HepG2 (cell line): Measurements from ENCODE around the gene CHN1. TPM values are rescaled to one million over a fixed set of nuclear protein-coding genes. Genes with fewer than 3 reads are reported as not detected.

Experiments
- ATAC-seq: fragments of 200-7000 bp; cut with Tn5 transposase; 3 replicates; pipeline ENCODE4 v1.9.1; 2020; ENCODE audit warnings: mild to moderate bottlenecking, moderate library complexity
- BruUV-seq: library from RNA; stranded (reverse); fragments of 400-500 nt; replicated peaks from 2 replicates; lab custom pipeline; 2021; lab: Mats Ljungman, UMichigan
- CTCF ChIA-PET: fragments of 300-600 bp; formaldehyde crosslinking; extraction: SDS; loops from one replicate; lab custom pipeline; 2021; ENCODE audit warnings: low total read pairs, inconsistent platforms, low intra/inter-chr PET ratio; lab: Yijun Ruan, JAX
- POLR2A ChIA-PET: fragments of 350-600 bp; sonication (Branson Sonifier 250); formaldehyde crosslinking; loops from one replicate; lab custom pipeline; 2020; ENCODE audit warnings: antibody characterized with exemption, inconsistent platforms; lab: Yijun Ruan, JAX
- DNase-seq: peaks from one replicate; pipeline ENCODE4 v3.0.0-alpha.2; 2015; ENCODE audit warnings: low spot score
- FAIRE-seq: peaks from 3 replicates; lab custom pipeline; 2011; peaks lifted over from hg19 to GRCh38; lab: Jason Lieb, UNC
- H2AFZ ChIP-seq: one replicate; pipeline ENCODE4 v1.6.1; 2011; ENCODE audit warnings: low read length, inconsistent platforms
- H3K27ac ChIP-seq: fragments of 300-600 bp; 3 replicates; pipeline ENCODE4 v1.8.0; 2011; ENCODE audit warnings: mixed run types, mild to moderate bottlenecking, mixed read lengths, low read length, inconsistent platforms; ENCODE audit not compliant: insufficient read depth; ENCODE audit errors: extremely low read length
- H3K27me3 ChIP-seq, 2 experiments: fragments of 200-600 bp in 1 of 2; 2 replicates in 1 of 2; 3 replicates in 1 of 2; pipeline versions ENCODE4 v1.6.0 to v1.8.0; 2011; ENCODE audit warnings: low read length in 2 of 2, mild to moderate bottlenecking in 2 of 2, moderate library complexity in 2 of 2, inconsistent platforms in 1 of 2; ENCODE audit not compliant: insufficient read depth in 2 of 2, control insufficient read depth in 1 of 2
- H3K36me3 ChIP-seq, 2 experiments: fragments of 200-600 bp in 1 of 2; replicated peaks in 1 of 2; 2 replicates in 1 of 2; 3 replicates in 1 of 2; pipeline versions ENCODE4 v1.5.1 to v1.8.0; 2011; ENCODE audit warnings: low read length in 2 of 2, inconsistent platforms in 1 of 2; ENCODE audit not compliant: insufficient read depth in 2 of 2, control insufficient read depth in 1 of 2
- H3K4me1 ChIP-seq: 2 replicates; pipeline ENCODE4 v1.5.1; 2012; ENCODE audit warnings: low read length, inconsistent platforms; ENCODE audit not compliant: insufficient read depth
- H3K4me2 ChIP-seq: 2 replicates; pipeline ENCODE4 v1.6.0; 2011; ENCODE audit warnings: low read depth, low read length, inconsistent platforms
- H3K4me3 ChIP-seq, 3 experiments: fragments of 200-600 bp in 1 of 3; sonication (generic), shearing (Covaris generic) in 1 of 3; replicated peaks in 1 of 3; 2 replicates each; pipeline ENCODE4 v1.5.1; 2011 to 2016; ENCODE audit warnings: low read length in 3 of 3, inconsistent platforms in 2 of 3, low read depth in 2 of 3, mild to moderate bottlenecking in 2 of 3, control low read depth in 1 of 3, mixed read lengths in 1 of 3; ENCODE audit not compliant: insufficient read depth in 1 of 3
- H3K79me2 ChIP-seq: one replicate; pipeline ENCODE4 v1.6.1; 2011; ENCODE audit warnings: low read length, inconsistent platforms; ENCODE audit not compliant: insufficient read depth
- H3K9ac ChIP-seq: 2 replicates; pipeline ENCODE4 v1.6.0; 2011; ENCODE audit warnings: mild to moderate bottlenecking, low read depth, low read length, inconsistent platforms; ENCODE audit not compliant: insufficient read depth
- H3K9me3 ChIP-seq: 2 replicates; pipeline ENCODE4 v1.5.1; 2012; ENCODE audit warnings: mild to moderate bottlenecking, low read length
- H4K20me1 ChIP-seq: 2 replicates; pipeline ENCODE4 v1.6.0; 2011; ENCODE audit warnings: inconsistent platforms, mild to moderate bottlenecking, low read length, moderate library complexity; ENCODE audit not compliant: insufficient read depth
- CERS6 ChIP-seq: sonication (generic); formaldehyde crosslinking; IDR thresholded peaks from 2 replicates; pipeline ENCODE4 v1.5.0; 2020; ENCODE audit warnings: missing genetic modification reagents
- KDM4B ChIP-seq: sonication (generic); formaldehyde crosslinking; IDR thresholded peaks from 2 replicates; pipeline ENCODE4 v1.4.0; 2020; ENCODE audit warnings: missing genetic modification reagents
- LBX2 ChIP-seq: sonication (generic); formaldehyde crosslinking; IDR thresholded peaks from 2 replicates; pipeline ENCODE4 v1.5.0; 2020; ENCODE audit warnings: missing genetic modification reagents, mild to moderate bottlenecking, borderline replicate concordance
- MIER3 ChIP-seq: IDR thresholded peaks from 2 replicates; pipeline ENCODE4 v1.6.1; 2016; ENCODE audit warnings: missing compliant biosample characterization, borderline replicate concordance
- MXI1 ChIP-seq: IDR thresholded peaks from 3 replicates; pipeline ENCODE4 v1.6.1; 2012; ENCODE audit warnings: low read depth, low read length, inconsistent platforms, borderline replicate concordance
- SNAPC4 ChIP-seq: sonication (generic); formaldehyde crosslinking; IDR thresholded peaks from 2 replicates; pipeline ENCODE4 v1.4.0; 2020; ENCODE audit warnings: mild to moderate bottlenecking, missing genetic modification reagents
- STAT6 ChIP-seq: sonication (generic); formaldehyde crosslinking; IDR thresholded peaks from 2 replicates; pipeline ENCODE4 v1.4.0; 2020; ENCODE audit warnings: missing genetic modification reagents, mild to moderate bottlenecking, borderline replicate concordance
- TEAD3 ChIP-seq: optimal IDR thresholded peaks from 2 replicates; pipeline ENCODE3; 2016; ENCODE audit warnings: borderline replicate concordance
- ZFP36L2 ChIP-seq: sonication (generic); formaldehyde crosslinking; IDR thresholded peaks from 2 replicates; pipeline ENCODE4 v1.4.0; 2020; ENCODE audit warnings: missing genetic modification reagents
- ZMYM3 ChIP-seq: sonication (generic); formaldehyde crosslinking; IDR thresholded peaks from 2 replicates; pipeline ENCODE4 v1.5.1; 2020; ENCODE audit warnings: mild to moderate bottlenecking, missing genetic modification reagents
- ZNF264 ChIP-seq: sonication (generic); formaldehyde crosslinking; IDR thresholded peaks from 2 replicates; pipeline ENCODE4 v1.4.0; 2020; ENCODE audit warnings: missing genetic modification reagents
- ZNF570 ChIP-seq: sonication (generic); formaldehyde crosslinking; IDR thresholded peaks from 2 replicates; pipeline ENCODE4 v1.4.0; 2020; ENCODE audit warnings: mild to moderate bottlenecking, missing genetic modification reagents, borderline replicate concordance
- ZSCAN25 ChIP-seq: sonication (generic); formaldehyde crosslinking; IDR thresholded peaks from 2 replicates; pipeline ENCODE4 v1.8.0; 2022; ENCODE audit warnings: mild to moderate bottlenecking, missing genetic modification reagents
- WGBS: methylation state at CpG from one replicate; pipeline ENCODE4 v1.1.6; 2017; ENCODE audit warnings: low lambda C conversion rate; 5-methylcytosine and 5-hydroxymethylcytosine counted together
- in situ Hi-C: cut with HindIII; loops from 2 replicates; pipeline ENCODE4 v1.10.0; 2017; ENCODE audit warnings: low pct_unique_long_range_greater_than_20kb; ENCODE audit not compliant: extremely low pct_ligation_motif_present
- intact Hi-C: fragments of 100-400 bp; cut with micrococcal nuclease; formaldehyde crosslinking; loops from one replicate; pipeline ENCODE4 v1.10.0; 2022; ENCODE audit not compliant: unreplicated experiment
- polyA plus RNA-seq, 8 experiments: library from polyadenylated mRNA; depleted of rRNA in 3 of 8; stranded (reverse) in 7 of 8; unstranded in 1 of 8; fragments of >200 nt; fragmentation: Illumina TruSeq in 4 of 8; extraction: Trizol in 4 of 8; gene quantifications; 2 replicates each; pipeline versions ENCODE4 v1.2.1 to v1.2.3, GENCODE V29; 2011 to 2016; ENCODE audit warnings: low read depth in 4 of 8, missing spikeins in 1 of 8, mixed read lengths in 1 of 8; ENCODE audit not compliant: insufficient read depth in 1 of 8
- total RNA-seq, 5 experiments: library from RNA; depleted of rRNA; stranded (reverse); fragments of >200 nt; fragmentation: Illumina TruSeq; extraction: Trizol; gene quantifications; 2 replicates each; pipeline ENCODE4 v1.2.3, GENCODE V29; 2016; ENCODE audit warnings: low read depth in 1 of 5

The CHN1 gene
- total and polyA plus RNA-seq, 2 of the 13 experiments (the other 11 are each of a cell fraction or from before 2014, with no cell fraction given): 2.8 to 3.5 TPM

- FAIRE-seq: no peak
- Histone ChIP-seq H3K36me3 (no peaks in the 10 kb centered on the region), H3K9ac (no peak overlapping the region), H3K4me2 (no peak overlapping the region), H3K27me3 (no peaks in the 10 kb centered on the region), H3K79me2 (no peaks in the 10 kb centered on the region), H2AFZ (no peak overlapping the region)
- CTCF ChIA-PET: no interaction called here
- TF ChIP-seq ZFP36L2 (CRISPR knock-in tag) (no peak), STAT6 (CRISPR knock-in tag) (no peak), KDM4B (CRISPR knock-in tag) (no peak), MXI1 (no peak), ZNF264 (CRISPR knock-in tag) (no peak), TEAD3 (CRISPR knock-in tag) (no peak), SNAPC4 (CRISPR knock-in tag) (no peak), LBX2 (no peak), ZNF570 (CRISPR knock-in tag) (no peak), CERS6 (CRISPR knock-in tag) (no peak), ZMYM3 (CRISPR knock-in tag) (no peak), MIER3 (CRISPR knock-in tag) (no peak), ZSCAN25 (CRISPR knock-in tag) (no peak)
- TF ChIP-seq, all 625 proteins: peak for 0
- Histone ChIP-seq H3K27ac (no peak overlapping the region), H4K20me1 (no peaks in the 10 kb centered on the region), H3K4me3 (no peak overlapping the region), H3K9me3 (peaks cover 4% of the 10 kb centered on the region; the same call in 1 of the 2 replicates), H3K4me1 (peaks cover 18% of the 10 kb centered on the region)
- POLR2A ChIA-PET: no interaction called here
- ATAC-seq (peak; percentile 41; the same call in 1 of the 3 replicates), DNase-seq (no peak)
- BruUV-seq: no TSS peak
- WGBS: 41% methylated on average over 5 of the region's 5 CpGs
- in situ Hi-C loops (no loop called here), intact Hi-C loops (no loop called here)
These were observed 12.6 kb upstream of the CHN1 start for GRCh38 chr2:175017618-175018414.
